ENCODE results near the gene THAP2. TPM values are rescaled to one million over a fixed set of nuclear protein-coding genes. Genes with fewer than 3 reads are reported as not detected.
"Not testable (repeated sequence)": the region's sequence is repeated elsewhere in the genome, so short reads cannot be mapped to it uniquely, and the experiment has no call there.

The THAP2 gene
- total RNA-seq, 4 donors from 2014 or later = 2.4 to 11.6 (median 3.0) TPM

DNA sequence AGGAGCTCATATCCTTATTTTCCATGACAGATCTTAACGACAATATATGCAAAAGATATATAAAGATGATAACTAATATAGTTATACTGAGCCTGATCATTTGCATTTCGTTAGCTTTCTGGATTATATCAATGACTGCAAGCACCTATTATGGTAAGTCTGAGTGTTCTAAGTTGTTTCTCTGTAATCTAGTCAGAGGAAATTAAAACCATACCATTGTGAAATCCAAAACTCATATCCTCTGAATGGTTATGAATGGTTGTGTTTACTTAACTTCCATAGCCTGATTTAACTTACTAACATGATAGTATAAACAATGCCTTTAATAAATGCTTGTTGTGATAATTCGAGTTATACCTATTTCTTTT, 22.5 kb downstream of the THAP2 start:
- peaks cover 20 to 22% of the 10 kb centered on the region in 2 donors for H3K4me1 ChIP-seq
- peak overlapping the region; percentile 32 to 78 (median 44) for H3K4me3 ChIP-seq (replicated peaks in 1 of 3)
- H3K27me3 ChIP-seq = no peaks in the 10 kb centered on the region
- H3K9me3 ChIP-seq = no peaks in the 10 kb centered on the region
- WGBS, 2 donors = 18 to 24% methylated on average over 3 of the region's 3 CpGs
- peak overlapping the region in 2 of 3 donors; percentile 78 to 87 for H3K27ac ChIP-seq
- intact Hi-C loops (cut with DNase I) = no loop called here
- DNase-seq = no peak
- no peaks in the 10 kb centered on the region for H3K36me3 ChIP-seq
- TF ChIP-seq POLR2A (IDR thresholded peaks at IDR 0.05) = no peak
- TF ChIP-seq, protein P1, sequence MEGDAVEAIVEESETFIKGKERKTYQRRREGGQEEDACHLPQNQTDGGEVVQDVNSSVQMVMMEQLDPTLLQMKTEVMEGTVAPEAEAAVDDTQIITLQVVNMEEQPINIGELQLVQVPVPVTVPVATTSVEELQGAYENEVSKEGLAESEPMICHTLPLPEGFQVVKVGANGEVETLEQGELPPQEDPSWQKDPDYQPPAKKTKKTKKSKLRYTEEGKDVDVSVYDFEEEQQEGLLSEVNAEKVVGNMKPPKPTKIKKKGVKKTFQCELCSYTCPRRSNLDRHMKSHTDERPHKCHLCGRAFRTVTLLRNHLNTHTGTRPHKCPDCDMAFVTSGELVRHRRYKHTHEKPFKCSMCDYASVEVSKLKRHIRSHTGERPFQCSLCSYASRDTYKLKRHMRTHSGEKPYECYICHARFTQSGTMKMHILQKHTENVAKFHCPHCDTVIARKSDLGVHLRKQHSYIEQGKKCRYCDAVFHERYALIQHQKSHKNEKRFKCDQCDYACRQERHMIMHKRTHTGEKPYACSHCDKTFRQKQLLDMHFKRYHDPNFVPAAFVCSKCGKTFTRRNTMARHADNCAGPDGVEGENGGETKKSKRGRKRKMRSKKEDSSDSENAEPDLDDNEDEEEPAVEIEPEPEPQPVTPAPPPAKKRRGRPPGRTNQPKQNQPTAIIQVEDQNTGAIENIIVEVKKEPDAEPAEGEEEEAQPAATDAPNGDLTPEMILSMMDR (IDR thresholded peaks at IDR 0.05) = no peak

DNA sequence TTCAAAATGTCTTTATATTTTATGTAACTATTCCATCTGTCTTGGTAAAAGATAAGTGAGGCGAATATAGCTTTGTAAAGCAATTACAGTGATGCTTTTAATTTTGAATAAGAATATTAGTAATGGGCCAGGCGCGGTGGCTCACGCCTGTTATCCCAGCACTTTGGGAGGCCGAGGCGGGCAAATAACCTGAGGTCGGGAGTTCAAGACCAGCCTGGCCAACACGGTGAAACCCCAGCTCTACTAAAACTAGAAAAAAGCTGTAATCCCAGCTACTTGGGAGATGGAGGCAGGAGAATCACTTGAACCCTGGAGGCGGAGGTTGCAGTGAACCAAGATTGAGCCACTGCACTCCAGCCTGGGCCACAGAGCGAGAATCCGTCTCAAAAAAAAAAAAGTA, 23.1 kb downstream of the THAP2 start:
- H3K4me1 ChIP-seq = peaks cover 20 to 22% of the 10 kb centered on the region in 2 donors
- H3K27me3 ChIP-seq; H3K36me3 ChIP-seq; H3K9me3 ChIP-seq; intact Hi-C loops (cut with DNase I); H3K27ac ChIP-seq; DNase-seq: not testable (repeated sequence)
- WGBS, 2 donors = 84 to 89% methylated on average over 11 of the region's 11 CpGs
- H3K4me3 ChIP-seq (replicated peaks in 1 of 3) = peak overlapping the region in 1 of 3 donors; percentile 44

DNA sequence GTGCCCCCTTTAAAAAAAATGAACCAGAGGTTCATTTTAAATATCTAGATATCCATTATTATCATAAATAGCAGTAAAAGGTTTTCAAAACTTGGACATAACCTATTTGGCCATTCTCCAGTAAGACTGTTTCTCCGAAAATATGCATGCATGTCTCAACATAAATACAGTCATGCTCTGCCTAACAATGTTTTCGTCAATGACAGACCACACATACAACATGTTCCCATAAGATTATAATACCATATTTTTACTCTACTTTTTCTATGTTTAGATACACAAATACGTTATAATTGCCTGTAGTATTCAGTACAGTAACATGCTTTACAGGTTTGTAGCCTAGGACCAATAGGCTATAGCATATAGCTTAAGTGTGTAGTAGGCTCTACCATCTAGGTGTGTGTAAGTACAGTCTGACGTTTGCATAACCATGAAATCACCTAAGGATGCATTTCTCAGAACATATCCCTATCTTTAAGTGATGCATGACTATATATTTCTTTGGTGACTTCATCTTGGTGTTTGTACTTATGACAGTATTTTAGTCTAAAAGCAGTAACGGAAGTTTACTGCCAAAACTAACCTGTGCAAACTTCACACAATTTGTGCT, 25.0 kb downstream of the THAP2 start:
- H3K4me3 ChIP-seq (replicated peaks in 1 of 3) = no peak overlapping the region
- no peaks in the 10 kb centered on the region for H3K9me3 ChIP-seq
- H3K4me1 ChIP-seq = peaks cover 20 to 26% of the 10 kb centered on the region in 2 donors
- intact Hi-C loops (cut with DNase I) = no loop called here
- H3K27me3 ChIP-seq = no peaks in the 10 kb centered on the region
- no peaks in the 10 kb centered on the region for H3K36me3 ChIP-seq
- H3K27ac ChIP-seq = no peak overlapping the region
- WGBS, 2 donors = 87% methylated on average over 5 of the region's 5 CpGs
- TF ChIP-seq POLR2A (IDR thresholded peaks at IDR 0.05) = no peak
- TF ChIP-seq, protein P1 (IDR thresholded peaks at IDR 0.05) = no peak
- DNase-seq = no peak

DNA sequence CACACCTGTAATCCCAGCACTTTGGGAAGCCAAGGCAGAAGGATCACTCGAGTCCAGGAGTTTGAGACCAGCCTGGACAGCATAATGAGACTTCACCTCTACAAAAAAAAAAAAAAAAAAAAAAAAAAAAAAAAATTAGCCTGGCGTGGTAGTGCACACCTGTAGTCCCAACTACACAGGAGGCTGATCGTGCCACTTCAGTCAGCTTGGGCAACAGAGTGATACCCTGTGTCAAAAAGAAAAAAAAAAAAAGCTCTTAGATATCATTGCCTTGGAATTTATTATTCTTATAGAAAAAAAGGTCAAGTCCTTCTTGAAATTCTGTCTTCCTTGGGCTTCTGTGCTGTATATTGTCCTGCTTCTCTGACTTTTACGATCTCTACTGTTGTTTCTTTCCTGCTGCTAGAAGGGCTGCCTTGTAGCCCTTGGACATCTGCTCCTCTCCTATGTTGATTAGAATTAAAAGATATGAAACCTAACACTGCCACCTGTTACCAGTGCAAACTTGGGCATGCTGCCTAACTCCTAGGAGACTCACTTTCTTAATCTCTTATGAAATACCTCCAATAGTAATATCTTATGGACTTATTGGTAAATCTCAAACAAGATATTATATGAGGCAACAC, 27.5 kb downstream of the THAP2 start:
- peaks cover 0 to 3% of the 10 kb centered on the region in 2 donors for H3K36me3 ChIP-seq
- WGBS, 2 donors = 83 to 95% methylated on average over 4 of the region's 4 CpGs
- H3K27ac ChIP-seq = no peak overlapping the region
- TF ChIP-seq POLR2A (IDR thresholded peaks at IDR 0.05) = no peak
- TF ChIP-seq, protein P1 (IDR thresholded peaks at IDR 0.05) = no peak
- intact Hi-C loops (cut with DNase I) = no loop called here
- no peak overlapping the region for H3K4me3 ChIP-seq (replicated peaks in 1 of 3)
- H3K4me1 ChIP-seq = peaks cover 15 to 22% of the 10 kb centered on the region in 2 donors
- no peaks in the 10 kb centered on the region for H3K9me3 ChIP-seq
- DNase-seq = no peak
- H3K27me3 ChIP-seq = no peaks in the 10 kb centered on the region

DNA sequence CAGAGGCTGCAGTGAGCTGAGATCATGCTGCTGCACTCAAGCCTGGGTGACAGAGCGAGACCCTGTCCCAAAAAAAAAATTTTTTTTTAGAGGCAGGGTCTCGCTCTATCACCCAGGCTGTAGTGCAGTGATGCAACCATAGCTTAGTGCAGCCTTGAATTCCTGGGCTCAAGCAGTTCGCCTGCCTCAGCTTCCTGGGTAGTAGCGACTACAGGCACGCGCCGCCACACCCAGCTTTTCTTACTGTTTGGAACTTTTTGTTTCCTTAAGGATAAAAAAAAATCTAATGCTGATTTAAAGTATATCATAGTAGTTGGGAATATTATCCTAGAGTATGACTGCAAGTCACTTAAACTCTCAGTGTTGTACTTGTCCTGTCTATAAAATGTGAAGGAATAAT, 29.0 kb downstream of the THAP2 start:
- Histone ChIP-seq H3K27ac (no peak overlapping the region), H3K4me3 (replicated peaks in 1 of 3) (no peak overlapping the region), H3K4me1 (peaks cover 3 to 9% of the 10 kb centered on the region in 2 donors), H3K9me3 (no peaks in the 10 kb centered on the region), H3K27me3 (no peaks in the 10 kb centered on the region), H3K36me3 (peaks cover 0 to 11% of the 10 kb centered on the region in 2 donors)
- no peak for DNase-seq
- TF ChIP-seq, protein P1 (IDR thresholded peaks at IDR 0.05) = no peak
- no peak for TF ChIP-seq POLR2A (IDR thresholded peaks at IDR 0.05)
- intact Hi-C loops (cut with DNase I) = no loop called here
- 96 to 97% methylated on average over 7 of the region's 7 CpGs for WGBS, 2 donors

DNA sequence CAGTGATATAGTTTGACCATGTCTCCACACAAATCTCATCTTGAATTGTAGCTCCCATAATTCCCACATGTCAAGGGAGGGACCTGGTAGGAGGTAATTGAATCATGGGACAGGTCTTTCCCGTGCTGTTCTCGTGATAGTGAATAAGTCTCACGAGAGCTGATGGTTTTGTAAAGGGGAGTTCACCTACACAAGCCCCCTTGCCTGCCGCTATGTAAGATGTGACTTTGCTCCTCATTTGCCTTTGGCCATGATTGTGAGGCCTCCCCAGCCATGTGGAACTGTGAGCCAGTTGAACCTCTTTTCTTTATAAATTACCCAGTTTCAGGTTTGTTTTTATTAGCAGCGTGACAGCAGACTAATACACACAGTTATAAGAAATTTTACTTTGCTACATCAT, 29.6 kb downstream of the THAP2 start:
- H3K27me3 ChIP-seq; H3K27ac ChIP-seq; H3K9me3 ChIP-seq; intact Hi-C loops (cut with DNase I); DNase-seq; H3K4me3 ChIP-seq (replicated peaks in 1 of 3); H3K4me1 ChIP-seq: not testable (repeated sequence)
- 85 to 88% methylated on average over 5 of the region's 5 CpGs for whole genome bisulfite sequencing, 2 donors
- H3K36me3 ChIP-seq = peaks cover 0 to 12% of the 10 kb centered on the region in 2 donors

Data from thyroid gland (tissue), 4 donors.